LNCAP (cell line): ENCODE data around the gene CCDC57.

Source experiments
- CTCF ChIP-seq: fragments of 450-650 bp; IDR thresholded peaks from 2 replicates; pipeline ENCODE4 v1.5.1; 2017; ENCODE audit warnings: mild to moderate bottlenecking

Gene CCDC57

GRCh38 chr17:82056729-82057621, 155.7 kb downstream of the CCDC57 start:
- no peak for TF ChIP-seq CTCF

- TF ChIP-seq CTCF = no peak
These were observed 156.5 kb downstream of the CCDC57 start for GRCh38 chr17:82055965-82056728.

GRCh38 chr17:82055023-82055964, 157.3 kb downstream of the CCDC57 start:
- no peak for TF ChIP-seq CTCF

GRCh38 chr17:82054351-82055022, 158.2 kb downstream of the CCDC57 start:
- no peak for TF ChIP-seq CTCF

- no peak for TF ChIP-seq CTCF
These were observed 158.9 kb downstream of the CCDC57 start for GRCh38 chr17:82053556-82054263.

- TF ChIP-seq CTCF = no peak
These were observed 159.5 kb downstream of the CCDC57 start for GRCh38 chr17:82053130-82053529.
